ENCODE measurements around the gene SLC4A9.

GRCh38 chr5:140357726-140358093 is 2.3 kb upstream of the SLC4A9 start:
- TF ChIP-seq ZNF274 (IDR thresholded peaks at IDR 0.05; ENCODE audit: low read depth, low read length) (no peak), YY1 (IDR thresholded peaks at IDR 0.05; ENCODE audit: insufficient read depth, insufficient read length) (no peak), SUZ12 (IDR thresholded peaks at IDR 0.05; ENCODE audit: extremely low read depth, insufficient read depth, insufficient read length) (no peak)

Measured in NT2/D1 (cell line).